ENCODE measurements around the gene MCL1.

DNA sequence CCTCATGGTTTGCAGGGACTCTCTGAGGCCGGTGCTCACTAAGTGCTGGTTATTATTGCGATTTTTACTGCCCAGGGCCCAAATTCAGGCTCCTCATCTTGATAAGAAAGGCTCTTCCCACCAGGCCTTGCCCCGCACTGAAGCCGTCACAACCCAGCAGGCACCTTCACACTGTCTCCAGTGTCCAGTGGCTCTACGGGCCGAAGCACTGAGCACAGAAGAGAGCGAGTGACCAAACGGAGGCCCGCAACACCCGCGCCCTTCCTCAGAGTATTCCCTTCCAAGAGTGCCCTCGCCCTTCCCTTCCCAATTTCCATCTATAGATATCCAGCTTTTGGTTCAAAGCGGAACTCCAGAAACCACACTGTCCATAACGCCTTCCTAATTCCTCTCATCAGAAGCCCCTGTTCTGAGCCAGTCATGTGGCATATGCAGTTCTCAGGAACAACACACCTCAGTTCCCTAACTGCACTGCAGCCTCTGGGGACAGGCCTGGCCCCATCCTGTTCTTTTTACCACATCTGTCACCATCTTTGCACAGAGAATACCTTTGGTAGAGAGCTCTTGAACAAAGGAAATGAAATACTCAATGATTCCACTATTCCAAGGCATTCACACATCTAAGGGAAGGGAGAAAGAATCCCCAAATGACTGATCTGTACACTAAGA, 48.8 kb downstream of the MCL1 start:
- TF ChIP-seq, protein P1, sequence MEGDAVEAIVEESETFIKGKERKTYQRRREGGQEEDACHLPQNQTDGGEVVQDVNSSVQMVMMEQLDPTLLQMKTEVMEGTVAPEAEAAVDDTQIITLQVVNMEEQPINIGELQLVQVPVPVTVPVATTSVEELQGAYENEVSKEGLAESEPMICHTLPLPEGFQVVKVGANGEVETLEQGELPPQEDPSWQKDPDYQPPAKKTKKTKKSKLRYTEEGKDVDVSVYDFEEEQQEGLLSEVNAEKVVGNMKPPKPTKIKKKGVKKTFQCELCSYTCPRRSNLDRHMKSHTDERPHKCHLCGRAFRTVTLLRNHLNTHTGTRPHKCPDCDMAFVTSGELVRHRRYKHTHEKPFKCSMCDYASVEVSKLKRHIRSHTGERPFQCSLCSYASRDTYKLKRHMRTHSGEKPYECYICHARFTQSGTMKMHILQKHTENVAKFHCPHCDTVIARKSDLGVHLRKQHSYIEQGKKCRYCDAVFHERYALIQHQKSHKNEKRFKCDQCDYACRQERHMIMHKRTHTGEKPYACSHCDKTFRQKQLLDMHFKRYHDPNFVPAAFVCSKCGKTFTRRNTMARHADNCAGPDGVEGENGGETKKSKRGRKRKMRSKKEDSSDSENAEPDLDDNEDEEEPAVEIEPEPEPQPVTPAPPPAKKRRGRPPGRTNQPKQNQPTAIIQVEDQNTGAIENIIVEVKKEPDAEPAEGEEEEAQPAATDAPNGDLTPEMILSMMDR (IDR thresholded peaks at IDR 0.05), result no peak
- no peak for TF ChIP-seq POLR2A (IDR thresholded peaks at IDR 0.05)
